MV-4-11 (cell line): ENCODE data around the gene SYK.

ENCODE experiments used
- DNase-seq: peaks from one replicate; lab custom pipeline; 2025; lab: John Stamatoyannopoulos, UW

SYK gene

DNA sequence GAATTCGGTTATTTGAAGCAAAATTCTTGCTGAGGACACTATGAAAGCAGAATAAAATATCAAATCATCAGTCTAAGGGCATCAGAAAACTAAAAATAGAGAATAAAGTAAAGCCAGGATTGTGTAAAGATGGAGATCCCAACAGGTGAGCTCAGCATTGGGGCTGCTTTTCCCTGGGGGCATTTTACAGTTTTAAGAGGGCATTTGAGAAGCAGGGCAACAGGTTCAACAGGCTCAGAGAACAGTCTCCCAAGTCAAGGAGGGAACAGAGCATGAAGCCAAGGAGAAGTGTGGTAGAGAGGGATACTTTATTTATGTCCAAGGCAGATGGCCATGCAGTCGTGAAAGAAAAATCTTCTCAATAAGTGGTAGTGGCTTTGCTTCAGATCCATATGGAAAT, 145.4 kb downstream of the SYK start:
- no peak for DNase-seq
